GM12878 (cell line): ENCODE data around the gene TXLNA. TPM values are rescaled to one million over a fixed set of nuclear protein-coding genes. Genes with fewer than 3 reads are reported as not detected.

Experiments
- ATAC-seq: fragments of 200-7000 bp; cut with Tn5 transposase; 3 replicates; pipeline ENCODE4 v1.9.1; 2020; ENCODE audit warnings: mild to moderate bottlenecking, moderate library complexity
- BruUV-seq: library from RNA; stranded (reverse); fragments of 400-500 nt; replicated peaks from 2 replicates; lab custom pipeline; 2021; lab: Mats Ljungman, UMichigan
- CTCF ChIA-PET: fragments of 300-600 bp; sonication (Branson Sonifier 250); formaldehyde crosslinking; extraction: SDS; loops from one replicate; lab custom pipeline; 2021; ENCODE audit warnings: inconsistent platforms; lab: Yijun Ruan, JAX
- POLR2A ChIA-PET: fragments of 350-600 bp; formaldehyde crosslinking; extraction: SDS; loops from one replicate; lab custom pipeline; 2021; ENCODE audit warnings: inconsistent platforms; lab: Charles Lee
- RAD21 ChIA-PET: fragments of 300-600 bp; sonication (Branson Sonifier 250); formaldehyde crosslinking; loops from one replicate; lab custom pipeline; 2023; ENCODE audit warnings: antibody characterized with exemption; ENCODE audit not compliant: unreplicated experiment; lab: Charles Lee
- SMC1A ChIA-PET: fragments of 300-600 bp; sonication (Branson Sonifier 250); formaldehyde crosslinking; loops from one replicate; lab custom pipeline; 2023; ENCODE audit not compliant: unreplicated experiment, uncharacterized antibody; lab: Charles Lee
- DNase-seq: peaks from one replicate; pipeline ENCODE4 v3.0.0-alpha.2; 2011; ENCODE audit warnings: low read depth, low spot score
- FAIRE-seq: peaks from 3 replicates; lab custom pipeline; 2011; peaks lifted over from hg19 to GRCh38; lab: Jason Lieb, UNC
- H2AFZ ChIP-seq: 2 replicates; pipeline ENCODE4 v1.6.0; 2011; ENCODE audit warnings: low read depth, low read length, control low read depth; ENCODE audit not compliant: control insufficient read depth
- H3K27ac ChIP-seq: 2 replicates; pipeline ENCODE4 v1.5.1; 2011; ENCODE audit warnings: control low read depth; ENCODE audit not compliant: control insufficient read depth, insufficient read depth
- H3K27me3 ChIP-seq, 2 experiments: replicated peaks in 1 of 2; 2 replicates each; pipeline versions ENCODE4 v1.6.0 to v1.6.1; 2011; ENCODE audit warnings: low read length in 1 of 2; ENCODE audit not compliant: control insufficient read depth in 2 of 2, insufficient read depth in 2 of 2
- H3K36me3 ChIP-seq, 2 experiments: 2 replicates each; pipeline ENCODE4 v1.5.1; 2011; ENCODE audit warnings: low read length in 1 of 2; ENCODE audit not compliant: control insufficient read depth in 2 of 2, insufficient read depth in 2 of 2
- H3K4me1 ChIP-seq: 2 replicates; pipeline ENCODE4 v1.6.1; 2011; ENCODE audit warnings: mild to moderate bottlenecking, low read length, moderate library complexity, mixed read lengths; ENCODE audit not compliant: control insufficient read depth, insufficient read depth
- H3K4me2 ChIP-seq: 2 replicates; pipeline ENCODE4 v1.6.0; 2011; ENCODE audit warnings: control low read depth; ENCODE audit not compliant: control insufficient read depth, insufficient read depth
- H3K4me3 ChIP-seq: fragments of 200-600 bp; sonication (generic); 2 replicates; pipeline ENCODE4 v1.5.1; 2016
- H3K79me2 ChIP-seq: 2 replicates; pipeline ENCODE4 v1.6.0; 2011; ENCODE audit warnings: low read length; ENCODE audit not compliant: control insufficient read depth, insufficient read depth
- H3K9ac ChIP-seq: 2 replicates; pipeline ENCODE4 v1.8.0; 2011; ENCODE audit warnings: low read length, control low read depth, mixed read lengths; ENCODE audit not compliant: control insufficient read depth, insufficient read depth
- H3K9me3 ChIP-seq: replicated peaks from 3 replicates; pipeline ENCODE4 v1.5.1; 2011; ENCODE audit warnings: mild to moderate bottlenecking, low read length; ENCODE audit not compliant: control insufficient read depth, insufficient read depth
- H4K20me1 ChIP-seq: 2 replicates; pipeline ENCODE4 v1.6.0; 2011; ENCODE audit not compliant: control insufficient read depth, insufficient read depth
- HDAC2 ChIP-seq: fragments of 200-600 bp; sonication (generic); IDR thresholded peaks from 2 replicates; pipeline ENCODE4 v1.6.1; 2017
- IKZF1 ChIP-seq: fragments of 450-650 bp; conservative IDR thresholded peaks from 2 replicates; pipeline ENCODE4 v1.6.1; 2017; ENCODE audit warnings: antibody characterized with exemption, mild to moderate bottlenecking
- NFYB ChIP-seq: IDR thresholded peaks from 2 replicates; pipeline ENCODE4 v1.6.1; 2011; ENCODE audit warnings: low read depth, mild to moderate bottlenecking, low read length, improper control_type of control experiment, moderate library complexity; ENCODE audit not compliant: insufficient read depth
- RAD21 ChIP-seq: IDR thresholded peaks from 2 replicates; pipeline ENCODE4 v1.6.1; 2011; ENCODE audit warnings: mild to moderate bottlenecking, low read depth, low read length, moderate library complexity; ENCODE audit not compliant: insufficient read depth
- SREBF1 ChIP-seq: IDR thresholded peaks from 2 replicates; pipeline ENCODE4 v1.6.1; 2012; ENCODE audit warnings: mild to moderate bottlenecking, low read length
- TARDBP ChIP-seq: IDR thresholded peaks from 2 replicates; pipeline ENCODE4 v1.6.1; 2016; ENCODE audit warnings: borderline replicate concordance
- ZNF384 ChIP-seq: IDR thresholded peaks from 2 replicates; pipeline ENCODE4 v1.6.1; 2012; ENCODE audit warnings: low read depth, mild to moderate bottlenecking, low read length, improper control_type of control experiment, borderline replicate concordance
- WGBS: methylation state at CpG from one replicate; pipeline ENCODE4 v1.1.6; 2016; ENCODE audit warnings: low lambda C conversion rate; ENCODE audit not compliant: insufficient replicate concordance, insufficient coverage; ENCODE audit errors: missing lambda C conversion rate; 5-methylcytosine and 5-hydroxymethylcytosine counted together
- in situ Hi-C: fragments of 300-500 bp; cut with MboI; formaldehyde crosslinking; loops from 9 replicates; pipeline ENCODE4 v1.14.3; 2018; ENCODE audit warnings: mixed read lengths
- intact Hi-C: fragments of 100-400 bp; cut with micrococcal nuclease; formaldehyde crosslinking; loops from one replicate; pipeline ENCODE4 v1.14.2; 2022; ENCODE audit not compliant: unreplicated experiment
- polyA plus RNA-seq, 11 experiments: library from polyadenylated mRNA; depleted of rRNA in 4 of 11; unstranded in 6 of 11; stranded (reverse) in 5 of 11; fragments of >200 nt; fragmentation: Nextera tagmentation in 4 of 11; fragmentation: Illumina TruSeq in 1 of 11; extraction: Ambion mirVana in 4 of 11; extraction: Trizol in 1 of 11; gene quantifications; 1 replicate in 1 of 11; 2 replicates in 10 of 11; pipeline versions ENCODE4 v1.2.1 to v1.2.3, GENCODE V29; 2011 to 2016; ENCODE audit warnings: inconsistent platforms in 2 of 11, missing spikeins in 2 of 11, low read depth in 1 of 11
- total RNA-seq, 4 experiments: library from RNA; depleted of rRNA in 3 of 4; stranded (reverse); fragments of >200 nt in 3 of 4; fragmentation: Illumina TruSeq in 1 of 4; extraction: Trizol in 1 of 4; gene quantifications; 2 replicates each; pipeline versions ENCODE4 v1.2.1 to v1.2.3, GENCODE V29; 2013 to 2021
- TF ChIP-seq, protein P1 (sequence below), 3 experiments: IDR thresholded peaks in 2 of 3; conservative IDR thresholded peaks in 1 of 3; 2 replicates each; pipeline ENCODE4 v1.5.1; 2011; ENCODE audit warnings: low read depth in 3 of 3, low read length in 3 of 3, mild to moderate bottlenecking in 3 of 3, control low read depth in 2 of 3, moderate library complexity in 2 of 3, inconsistent platforms in 1 of 3, mixed read lengths in 1 of 3; ENCODE audit not compliant: control insufficient read depth in 2 of 3, insufficient read depth in 1 of 3; ENCODE audit errors: extremely low read depth in 1 of 3

TXLNA gene
- total and polyA plus RNA-seq, 10 of the 15 experiments (the other 5 are each of a cell fraction or from before 2014, with no cell fraction given): 7.2 to 93.7 (median 47.9) TPM

DNA sequence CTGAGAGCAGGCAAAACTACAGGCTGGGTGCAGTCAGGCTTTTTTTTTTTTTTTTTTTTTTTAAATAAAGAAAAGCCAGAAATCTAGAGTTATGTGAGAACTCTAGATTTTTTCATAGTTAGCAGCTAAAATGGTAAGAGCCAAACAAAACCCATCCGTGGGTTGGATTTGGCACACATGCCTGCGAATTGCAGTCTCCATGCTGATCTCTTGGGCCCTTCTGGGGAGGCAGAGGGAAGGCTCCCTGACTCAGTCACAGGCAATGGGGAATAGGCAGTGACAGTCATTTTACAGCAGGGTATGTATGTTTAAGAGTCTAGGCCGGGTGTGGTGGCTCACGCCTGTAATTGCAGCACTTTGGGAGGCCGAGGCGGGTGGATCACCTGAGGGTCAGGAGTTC, 2.6 kb downstream of the TXLNA start:
- Histone ChIP-seq H2AFZ (no peak overlapping the region), H3K4me3 (peak overlapping the region; percentile 89), H3K27me3 (no peaks in the 10 kb centered on the region)
- POLR2A ChIA-PET: interaction anchor here (0.7 to 3.5 kb wide), 8 partner anchors 16 to 551 kb away, joined by 3 to 16 read pairs (median 5); partner anchors contain the start of genes BSDC1, CCDC28B and TMEM39B
- WGBS: 97% methylated on average over 6 of the region's 6 CpGs
- TF ChIP-seq, protein P1, sequence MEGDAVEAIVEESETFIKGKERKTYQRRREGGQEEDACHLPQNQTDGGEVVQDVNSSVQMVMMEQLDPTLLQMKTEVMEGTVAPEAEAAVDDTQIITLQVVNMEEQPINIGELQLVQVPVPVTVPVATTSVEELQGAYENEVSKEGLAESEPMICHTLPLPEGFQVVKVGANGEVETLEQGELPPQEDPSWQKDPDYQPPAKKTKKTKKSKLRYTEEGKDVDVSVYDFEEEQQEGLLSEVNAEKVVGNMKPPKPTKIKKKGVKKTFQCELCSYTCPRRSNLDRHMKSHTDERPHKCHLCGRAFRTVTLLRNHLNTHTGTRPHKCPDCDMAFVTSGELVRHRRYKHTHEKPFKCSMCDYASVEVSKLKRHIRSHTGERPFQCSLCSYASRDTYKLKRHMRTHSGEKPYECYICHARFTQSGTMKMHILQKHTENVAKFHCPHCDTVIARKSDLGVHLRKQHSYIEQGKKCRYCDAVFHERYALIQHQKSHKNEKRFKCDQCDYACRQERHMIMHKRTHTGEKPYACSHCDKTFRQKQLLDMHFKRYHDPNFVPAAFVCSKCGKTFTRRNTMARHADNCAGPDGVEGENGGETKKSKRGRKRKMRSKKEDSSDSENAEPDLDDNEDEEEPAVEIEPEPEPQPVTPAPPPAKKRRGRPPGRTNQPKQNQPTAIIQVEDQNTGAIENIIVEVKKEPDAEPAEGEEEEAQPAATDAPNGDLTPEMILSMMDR (IDR thresholded peaks at IDR 0.05 in 2 of 3, conservative IDR thresholded peaks at IDR 0.05 in 1 of 3; ENCODE audit: control insufficient read depth in 2 of 3, extremely low read depth in 1 of 3, insufficient read depth in 1 of 3, low read depth in 3 of 3, low read length in 3 of 3): no peak
- peak; percentile 45; the same call in 1 of the 2 replicates for TF ChIP-seq ZNF384
- TF ChIP-seq, all 136 proteins: peak for 1
- in situ Hi-C loops: no loop called here
- H3K4me2 ChIP-seq: peak overlapping the region; percentile 100
- no TSS peak for BruUV-seq
- DNase-seq (no peak), FAIRE-seq (no peak), ATAC-seq (no peak)
- peaks cover 20% of the 10 kb centered on the region for H3K4me1 ChIP-seq
- ChIA-PET CTCF (interaction anchor here (1.3 to 4.2 kb wide), 2 partner anchors 34 to 68 kb away, joined by 3 to 16 read pairs; no protein-coding TSS in a partner anchor), SMC1A (interaction anchor here (0.8 to 4.0 kb wide), 5 partner anchors 16 to 218 kb away, joined by 3 to 26 read pairs (median 4); partner anchors contain the start of genes CCDC28B and KPNA6), RAD21 (interaction anchor here (0.8 to 3.9 kb wide), 4 partner anchors 16 to 109 kb away, joined by 3 to 22 read pairs (median 12); partner anchors contain the start of genes CCDC28B and TMEM39B)
- H3K9me3 ChIP-seq: no peaks in the 10 kb centered on the region
- H3K36me3 ChIP-seq: peaks cover 4 to 26% of the 10 kb centered on the region in 2 experiments
- H3K79me2 ChIP-seq: peaks cover 58% of the 10 kb centered on the region
- peak overlapping the region; percentile 90; the same call in 1 of the 2 replicates for H3K9ac ChIP-seq
- H4K20me1 ChIP-seq: no peaks in the 10 kb centered on the region; the same call in 1 of the 2 replicates
- no peak overlapping the region; the same call in 1 of the 2 replicates for H3K27ac ChIP-seq
- intact Hi-C loops: no loop called here

GRCh38 chr1:32184650-32185049, 5.2 kb downstream of the TXLNA start:
- Histone ChIP-seq H3K27me3 (no peaks in the 10 kb centered on the region), H4K20me1 (no peaks in the 10 kb centered on the region; the same call in 1 of the 2 replicates), H3K4me3 (no peak overlapping the region), H3K79me2 (peaks cover 61% of the 10 kb centered on the region), H2AFZ (no peak overlapping the region), H3K9ac (no peak overlapping the region), H3K9me3 (no peaks in the 10 kb centered on the region), H3K4me2 (no peak overlapping the region), H3K27ac (no peak overlapping the region), H3K36me3 (peaks cover 12 to 40% of the 10 kb centered on the region in 2 experiments), H3K4me1 (peaks cover 15% of the 10 kb centered on the region)
- SMC1A ChIA-PET: interaction anchor here (1.3 kb wide), 1 partner anchor 73 kb away, joined by 3 read pairs; no protein-coding TSS in a partner anchor
- ATAC-seq: no peak
- intact Hi-C loops (no loop called here), in situ Hi-C loops (no loop called here)
- RAD21 ChIA-PET: interaction anchor here (1.0 to 1.4 kb wide), 2 partner anchors 16 to 112 kb away, joined by 3 read pairs; partner anchors contain the start of genes CCDC28B and TMEM39B
- DNase-seq: no peak
- no TSS peak for BruUV-seq
- FAIRE-seq: no peak
- TF ChIP-seq TARDBP (no peak), NFYB (no peak), RAD21 (no peak), SREBF1 (no peak), IKZF1 (no peak), HDAC2 (no peak)
- TF ChIP-seq, all 136 proteins: peak for 0
- POLR2A ChIA-PET: interaction anchor here (0.6 to 1.6 kb wide), 4 partner anchors 9 to 110 kb away, joined by 3 to 5 read pairs (median 3); partner anchors contain the start of gene CCDC28B
- CTCF ChIA-PET: interaction anchor here (1.1 to 1.4 kb wide), 2 partner anchors 10 to 64 kb away, joined by 3 to 4 read pairs; no protein-coding TSS in a partner anchor
